PFSK-1 (cell line): ENCODE data around the gene RBM17.

ENCODE experiments used
- FOXP2 ChIP-seq: optimal IDR thresholded peaks from 2 replicates; pipeline ENCODE3; 2011; ENCODE audit warnings: borderline replicate concordance, control low read depth, inconsistent platforms; ENCODE audit not compliant: insufficient read depth; ENCODE audit errors: extremely low read length, extremely low read depth
- POLR2AphosphoS5 ChIP-seq: IDR thresholded peaks from 2 replicates; pipeline ENCODE4 v1.6.1; 2012; ENCODE audit warnings: low read depth, mild to moderate bottlenecking, control low read depth, low read length, moderate library complexity
- REST ChIP-seq, 2 experiments: IDR thresholded peaks; 2 replicates each; pipeline versions ENCODE4 v1.6.1 to v1.8.0; 2011 to 2012; ENCODE audit warnings: low read depth in 2 of 2, low read length in 2 of 2, control low read depth in 1 of 2, inconsistent platforms in 1 of 2, mild to moderate bottlenecking in 1 of 2, moderate library complexity in 1 of 2; ENCODE audit not compliant: insufficient read depth in 1 of 2
- SIN3A ChIP-seq: IDR thresholded peaks from 2 replicates; pipeline ENCODE4 v1.6.1; 2012; ENCODE audit warnings: mild to moderate bottlenecking, low read length, moderate library complexity, borderline replicate concordance; ENCODE audit not compliant: insufficient read depth
- TAF1 ChIP-seq: IDR thresholded peaks from 2 replicates; pipeline ENCODE4 v1.6.1; 2012; ENCODE audit warnings: low read length, control low read depth, borderline replicate concordance; ENCODE audit not compliant: insufficient read depth

Gene RBM17

GRCh38 chr10:6130848-6131470 is 42.1 kb downstream of the RBM17 start:
- no peak for TF ChIP-seq REST (IDR thresholded peaks at IDR 0.05; ENCODE audit: insufficient read depth in 1 of 2, low read depth in 2 of 2, low read length in 2 of 2)
- TF ChIP-seq POLR2AphosphoS5, result no peak
- TF ChIP-seq FOXP2, result no peak
- TF ChIP-seq TAF1, result no peak
- no peak for TF ChIP-seq SIN3A

- TF ChIP-seq POLR2AphosphoS5 (no peak), REST (IDR thresholded peaks at IDR 0.05; ENCODE audit: insufficient read depth in 1 of 2, low read depth in 2 of 2, low read length in 2 of 2) (no peak), SIN3A (no peak), FOXP2 (no peak), TAF1 (no peak)
These were observed 44.7 kb downstream of the RBM17 start for GRCh38 chr10:6133331-6134098.

GRCh38 chr10:6134099-6134823 is 45.4 kb downstream of the RBM17 start:
- TF ChIP-seq REST (IDR thresholded peaks at IDR 0.05; ENCODE audit: insufficient read depth in 1 of 2, low read depth in 2 of 2, low read length in 2 of 2), result no peak
- TF ChIP-seq FOXP2, result no peak
- TF ChIP-seq TAF1, result no peak
- no peak for TF ChIP-seq POLR2AphosphoS5
- TF ChIP-seq SIN3A, result no peak

GRCh38 chr10:6135039-6135438 is 46.2 kb downstream of the RBM17 start:
- TF ChIP-seq TAF1, result no peak
- no peak for TF ChIP-seq POLR2AphosphoS5
- no peak for TF ChIP-seq FOXP2
- no peak for TF ChIP-seq REST (IDR thresholded peaks at IDR 0.05; ENCODE audit: insufficient read depth in 1 of 2, low read depth in 2 of 2, low read length in 2 of 2)
